ENCODE measurements around the gene ACSL6. TPM values are rescaled to one million over a fixed set of nuclear protein-coding genes. Genes with fewer than 3 reads are reported as not detected.
A peak's percentile ranks its signal among the peaks of the same experiment; 100 is the strongest.

Gene ACSL6
- total and polyA plus RNA-seq, 10 donors: 0.76 to 18.4 (median 3.9) TPM

DNA sequence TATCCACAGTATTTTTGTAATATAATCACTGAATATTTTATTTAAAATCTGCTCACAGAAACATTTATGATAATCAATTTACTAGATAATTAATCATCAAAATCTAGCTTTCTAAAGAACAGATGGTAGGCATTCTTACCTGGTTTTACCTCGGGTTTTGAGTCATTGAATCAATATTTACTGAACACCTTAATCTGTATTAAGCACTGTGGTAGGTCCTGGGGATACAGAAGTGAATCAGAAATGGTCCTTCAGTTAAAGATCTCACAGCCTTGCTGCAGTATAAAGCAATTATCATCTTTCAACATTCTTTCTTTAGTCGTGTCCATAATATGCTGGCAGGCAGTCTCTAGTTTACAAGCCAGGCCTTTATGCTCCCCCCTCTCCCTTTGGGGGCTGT, 64.0 kb downstream of the ACSL6 start:
- DNase-seq: no peak
- no peak for TF ChIP-seq POLR2A (IDR thresholded peaks at IDR 0.05)
- TF ChIP-seq, protein P1, sequence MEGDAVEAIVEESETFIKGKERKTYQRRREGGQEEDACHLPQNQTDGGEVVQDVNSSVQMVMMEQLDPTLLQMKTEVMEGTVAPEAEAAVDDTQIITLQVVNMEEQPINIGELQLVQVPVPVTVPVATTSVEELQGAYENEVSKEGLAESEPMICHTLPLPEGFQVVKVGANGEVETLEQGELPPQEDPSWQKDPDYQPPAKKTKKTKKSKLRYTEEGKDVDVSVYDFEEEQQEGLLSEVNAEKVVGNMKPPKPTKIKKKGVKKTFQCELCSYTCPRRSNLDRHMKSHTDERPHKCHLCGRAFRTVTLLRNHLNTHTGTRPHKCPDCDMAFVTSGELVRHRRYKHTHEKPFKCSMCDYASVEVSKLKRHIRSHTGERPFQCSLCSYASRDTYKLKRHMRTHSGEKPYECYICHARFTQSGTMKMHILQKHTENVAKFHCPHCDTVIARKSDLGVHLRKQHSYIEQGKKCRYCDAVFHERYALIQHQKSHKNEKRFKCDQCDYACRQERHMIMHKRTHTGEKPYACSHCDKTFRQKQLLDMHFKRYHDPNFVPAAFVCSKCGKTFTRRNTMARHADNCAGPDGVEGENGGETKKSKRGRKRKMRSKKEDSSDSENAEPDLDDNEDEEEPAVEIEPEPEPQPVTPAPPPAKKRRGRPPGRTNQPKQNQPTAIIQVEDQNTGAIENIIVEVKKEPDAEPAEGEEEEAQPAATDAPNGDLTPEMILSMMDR (IDR thresholded peaks at IDR 0.05 in 8 of 11, conservative IDR thresholded peaks at IDR 0.05 in 3 of 11): no peak
- no peak overlapping the region for H3K27ac ChIP-seq
- H3K9me3 ChIP-seq: no peaks in the 10 kb centered on the region
- no peak overlapping the region for H3K4me3 ChIP-seq
- no peaks in the 10 kb centered on the region for H3K27me3 ChIP-seq (replicated peaks in 1 of 7)
- 59 to 79% (median 76%) methylated on average over 2 of the region's 2 CpGs for WGBS, 5 donors
- intact Hi-C loops (cut with DNase I; ENCODE audit: low total_unique reads): no loop called here
- H3K36me3 ChIP-seq: no peaks in the 10 kb centered on the region
- no peaks in the 10 kb centered on the region for H3K4me1 ChIP-seq

DNA sequence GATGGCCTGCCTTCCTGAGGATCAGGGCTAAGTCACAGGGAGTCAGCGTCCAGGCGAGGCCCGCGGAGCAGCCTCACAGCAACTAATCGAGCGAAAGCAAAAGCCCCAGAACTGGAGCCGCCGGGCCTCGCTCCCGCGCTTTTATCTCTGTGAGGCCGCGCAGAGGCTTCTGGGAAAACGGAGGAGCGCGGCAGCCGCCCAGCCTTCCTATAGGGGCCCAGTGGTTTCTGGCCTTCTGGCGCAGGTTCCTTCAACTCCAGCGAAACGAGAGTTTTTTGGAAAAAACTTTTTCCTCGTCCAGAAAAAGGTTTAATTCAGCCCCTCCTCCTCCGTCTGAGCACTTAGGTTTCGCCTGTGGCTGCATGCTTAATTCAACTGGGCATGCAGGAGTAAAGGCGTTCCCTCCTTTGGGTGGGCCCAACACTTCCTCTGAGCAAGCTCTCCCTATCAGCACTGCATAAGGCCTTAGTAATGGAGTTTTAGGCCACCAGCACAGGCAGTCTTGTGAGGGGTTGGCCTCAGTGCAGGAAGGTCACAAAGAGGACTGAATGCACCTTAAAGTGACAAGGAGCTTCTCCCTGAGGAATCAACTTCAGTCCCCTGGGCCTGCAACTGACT, 65.8 kb downstream of the ACSL6 start, which contains the start of gene MEIKIN:
MEIKIN (minus strand) TSS at position 113 of the 618 bp plus-strand sequence. CDS start 158 bp downstream, outside the sequence.
- Histone ChIP-seq H3K27me3 (replicated peaks in 1 of 7) (no peaks in the 10 kb centered on the region), H3K27ac (peak within 1 kb of the TSS in 3 of 8 donors; percentile 8 to 78 (median 51)), H3K9me3 (no peaks in the 10 kb centered on the region), H3K4me3 (no peak within 1 kb of the TSS), H3K36me3 (no peaks in the 10 kb centered on the region), H3K4me1 (no peaks in the 10 kb centered on the region)
- WGBS, 5 donors: 87 to 95% (median 91%) methylated on average over 20 to 24 of the region's 24 CpGs
- intact Hi-C loops (cut with DNase I; ENCODE audit: low total_unique reads): no loop called here
- no peak for TF ChIP-seq POLR2A (IDR thresholded peaks at IDR 0.05)
- DNase-seq: no peak

DNA sequence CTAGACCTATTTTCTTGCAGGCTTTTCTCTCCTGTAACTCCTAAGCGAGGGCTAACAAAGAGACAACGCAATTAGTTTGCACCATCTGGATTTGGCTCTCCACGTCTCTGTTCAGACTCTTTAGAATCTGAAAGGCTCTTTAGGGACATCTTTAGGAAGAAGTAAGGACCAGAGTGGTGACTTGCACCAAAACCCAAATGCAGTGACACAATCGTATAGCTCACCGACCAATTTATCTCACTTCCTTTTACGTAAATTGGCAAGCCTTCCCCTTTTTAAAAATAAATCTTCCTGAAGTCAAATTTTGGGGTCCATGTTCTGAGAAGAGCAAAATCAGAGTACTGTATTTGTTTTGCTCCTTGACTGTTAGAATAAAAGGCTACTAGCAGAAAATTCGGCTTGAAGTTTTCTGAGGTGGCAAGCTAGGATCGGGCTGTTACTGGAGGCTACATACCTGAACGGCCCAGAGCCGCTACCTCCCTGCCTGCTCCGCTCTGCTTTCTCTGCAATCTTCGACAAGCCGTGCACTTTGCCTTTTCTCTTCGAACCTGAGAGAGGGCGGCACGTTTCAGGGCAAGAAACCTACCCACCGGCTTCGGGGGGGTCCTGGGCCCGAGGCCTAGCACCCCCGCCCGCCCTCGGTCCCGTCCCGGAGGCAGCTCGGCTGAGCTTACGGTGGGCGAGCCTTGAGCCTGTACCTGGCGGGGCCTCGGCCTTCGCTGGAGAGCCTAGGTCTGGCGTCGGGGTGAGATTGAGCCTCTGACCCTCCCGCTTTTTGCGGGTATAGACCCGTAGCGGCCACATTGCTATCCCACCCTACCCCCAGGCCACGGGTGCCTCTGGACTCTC, 66.5 kb downstream of the ACSL6 start:
- WGBS, 5 donors: 83 to 88% (median 86%) methylated on average over 31 to 37 of the region's 37 CpGs
- DNase-seq: no peak
- Histone ChIP-seq H3K27ac (peak overlapping the region in 3 of 8 donors; percentile 8 to 78 (median 51)), H3K36me3 (no peaks in the 10 kb centered on the region), H3K4me3 (no peak overlapping the region), H3K4me1 (no peaks in the 10 kb centered on the region), H3K27me3 (replicated peaks in 1 of 7) (no peaks in the 10 kb centered on the region), H3K9me3 (no peaks in the 10 kb centered on the region)
- intact Hi-C loops (cut with DNase I; ENCODE audit: low total_unique reads): no loop called here
- TF ChIP-seq POLR2AphosphoS5 (IDR thresholded peaks at IDR 0.05) (no peak), POLR2A (IDR thresholded peaks at IDR 0.05) (no peak)
- TF ChIP-seq, protein P1 (IDR thresholded peaks at IDR 0.05 in 8 of 11, conservative IDR thresholded peaks at IDR 0.05 in 3 of 11): no peak

DNA sequence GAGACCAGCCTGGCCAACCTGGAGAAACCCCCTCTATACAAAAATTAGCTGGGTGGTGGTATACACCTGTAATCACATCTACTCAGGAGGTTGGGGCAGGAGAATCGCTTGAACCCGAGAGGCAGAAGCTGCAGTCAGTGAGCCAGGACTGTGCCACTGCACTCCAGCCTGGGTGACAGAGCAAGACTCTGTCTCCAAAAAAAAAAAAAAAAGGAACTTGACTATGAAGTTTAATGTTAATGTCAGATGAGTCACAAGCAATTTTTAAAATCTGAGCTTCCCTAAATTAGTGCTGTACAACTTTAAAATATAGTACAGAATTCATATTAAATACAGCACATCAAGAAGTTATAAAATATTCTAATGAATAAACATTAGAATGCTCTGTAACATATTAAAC, 67.5 kb downstream of the ACSL6 start:
- intact Hi-C loops (cut with DNase I; ENCODE audit: low total_unique reads): no loop called here
- Histone ChIP-seq H3K4me3 (no peak overlapping the region), H3K36me3 (no peaks in the 10 kb centered on the region), H3K9me3 (no peaks in the 10 kb centered on the region), H3K4me1 (no peaks in the 10 kb centered on the region), H3K27me3 (replicated peaks in 1 of 7) (no peaks in the 10 kb centered on the region), H3K27ac (peak overlapping the region in 2 of 8 donors; percentile 51 to 78)
- no peak for DNase-seq
- 78 to 87% (median 84%) methylated on average over 2 of the region's 2 CpGs for WGBS, 5 donors
- TF ChIP-seq POLR2A (IDR thresholded peaks at IDR 0.05) (no peak), POLR2AphosphoS5 (IDR thresholded peaks at IDR 0.05) (no peak)
- TF ChIP-seq, protein P1 (IDR thresholded peaks at IDR 0.05 in 8 of 11, conservative IDR thresholded peaks at IDR 0.05 in 3 of 11): no peak

All from spleen (tissue), 11 donors.